LNCAP (cell line): Measurements from ENCODE around the gene ZC3H18.

Experiments used
- TF ChIP-seq, protein P1 (sequence below): fragments of 450-650 bp; IDR thresholded peaks from 2 replicates; pipeline ENCODE4 v1.5.1; 2017; ENCODE audit warnings: mild to moderate bottlenecking

Gene ZC3H18

DNA sequence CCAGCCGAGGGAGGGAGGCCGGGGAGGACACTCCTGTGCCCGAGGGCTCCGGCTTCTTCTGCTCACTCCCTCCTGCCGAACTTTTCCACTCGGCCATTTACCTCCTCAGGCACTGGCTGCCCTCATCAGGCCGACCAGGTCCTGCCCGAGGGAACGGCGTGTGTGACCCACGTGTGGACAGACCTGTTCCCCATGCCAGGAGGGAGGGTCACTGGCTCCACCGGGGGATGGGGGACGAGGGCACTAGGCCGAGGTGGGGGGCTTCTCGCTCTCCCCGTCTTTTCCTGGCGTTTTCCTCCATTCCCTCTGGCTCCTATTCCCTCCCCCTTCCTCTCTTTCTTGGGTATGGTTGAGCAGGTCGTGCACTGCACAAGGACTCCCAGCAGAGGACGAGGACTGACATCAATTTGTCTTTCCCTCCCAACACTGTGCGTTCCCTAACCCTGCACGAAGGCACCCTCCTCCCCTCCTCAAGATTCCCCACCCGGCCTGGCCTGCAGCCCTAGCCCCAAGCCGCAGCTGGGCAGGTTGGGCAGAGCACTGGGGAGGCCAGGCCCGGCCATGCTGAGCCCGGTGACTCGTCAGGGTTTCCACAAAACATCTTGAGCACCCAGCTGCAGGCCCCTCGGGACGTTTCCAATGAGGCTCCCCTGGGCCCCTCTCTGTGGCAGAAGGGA is 64.9 kb downstream of the ZC3H18 start:
- TF ChIP-seq, protein P1, sequence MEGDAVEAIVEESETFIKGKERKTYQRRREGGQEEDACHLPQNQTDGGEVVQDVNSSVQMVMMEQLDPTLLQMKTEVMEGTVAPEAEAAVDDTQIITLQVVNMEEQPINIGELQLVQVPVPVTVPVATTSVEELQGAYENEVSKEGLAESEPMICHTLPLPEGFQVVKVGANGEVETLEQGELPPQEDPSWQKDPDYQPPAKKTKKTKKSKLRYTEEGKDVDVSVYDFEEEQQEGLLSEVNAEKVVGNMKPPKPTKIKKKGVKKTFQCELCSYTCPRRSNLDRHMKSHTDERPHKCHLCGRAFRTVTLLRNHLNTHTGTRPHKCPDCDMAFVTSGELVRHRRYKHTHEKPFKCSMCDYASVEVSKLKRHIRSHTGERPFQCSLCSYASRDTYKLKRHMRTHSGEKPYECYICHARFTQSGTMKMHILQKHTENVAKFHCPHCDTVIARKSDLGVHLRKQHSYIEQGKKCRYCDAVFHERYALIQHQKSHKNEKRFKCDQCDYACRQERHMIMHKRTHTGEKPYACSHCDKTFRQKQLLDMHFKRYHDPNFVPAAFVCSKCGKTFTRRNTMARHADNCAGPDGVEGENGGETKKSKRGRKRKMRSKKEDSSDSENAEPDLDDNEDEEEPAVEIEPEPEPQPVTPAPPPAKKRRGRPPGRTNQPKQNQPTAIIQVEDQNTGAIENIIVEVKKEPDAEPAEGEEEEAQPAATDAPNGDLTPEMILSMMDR = no peak

DNA sequence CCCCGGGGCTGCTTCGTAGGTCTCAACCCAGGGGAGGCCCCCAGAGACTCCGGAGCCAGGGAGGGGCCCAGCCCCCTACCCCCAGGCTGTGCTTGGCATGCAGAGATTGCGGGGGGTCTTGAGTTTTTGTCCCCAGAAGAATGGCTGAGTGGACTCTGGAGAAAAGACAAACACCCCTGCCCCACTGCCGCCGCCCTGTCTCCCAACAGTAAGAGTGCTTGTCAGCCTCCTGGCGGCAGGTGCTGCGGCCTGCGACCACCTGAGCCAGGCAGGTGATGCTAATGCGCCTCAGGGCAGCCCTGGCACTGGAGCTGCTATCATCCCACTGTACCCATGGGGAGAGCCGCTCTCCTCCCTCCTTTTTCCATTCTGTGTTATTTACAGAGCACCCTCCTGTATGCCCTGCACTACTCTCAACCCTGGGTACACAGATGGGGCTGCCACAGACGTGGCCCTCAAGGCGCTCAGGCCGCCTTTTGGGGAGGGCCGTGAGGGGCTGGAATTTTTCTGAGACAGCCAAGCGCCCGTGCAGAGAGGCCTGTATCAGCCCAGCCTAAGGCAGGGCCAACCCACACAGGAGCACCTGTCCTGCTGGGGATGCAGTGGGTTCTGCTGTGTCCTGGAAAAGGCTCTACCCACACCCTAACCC is 65.6 kb downstream of the ZC3H18 start:
- TF ChIP-seq, protein P1 = no peak

DNA sequence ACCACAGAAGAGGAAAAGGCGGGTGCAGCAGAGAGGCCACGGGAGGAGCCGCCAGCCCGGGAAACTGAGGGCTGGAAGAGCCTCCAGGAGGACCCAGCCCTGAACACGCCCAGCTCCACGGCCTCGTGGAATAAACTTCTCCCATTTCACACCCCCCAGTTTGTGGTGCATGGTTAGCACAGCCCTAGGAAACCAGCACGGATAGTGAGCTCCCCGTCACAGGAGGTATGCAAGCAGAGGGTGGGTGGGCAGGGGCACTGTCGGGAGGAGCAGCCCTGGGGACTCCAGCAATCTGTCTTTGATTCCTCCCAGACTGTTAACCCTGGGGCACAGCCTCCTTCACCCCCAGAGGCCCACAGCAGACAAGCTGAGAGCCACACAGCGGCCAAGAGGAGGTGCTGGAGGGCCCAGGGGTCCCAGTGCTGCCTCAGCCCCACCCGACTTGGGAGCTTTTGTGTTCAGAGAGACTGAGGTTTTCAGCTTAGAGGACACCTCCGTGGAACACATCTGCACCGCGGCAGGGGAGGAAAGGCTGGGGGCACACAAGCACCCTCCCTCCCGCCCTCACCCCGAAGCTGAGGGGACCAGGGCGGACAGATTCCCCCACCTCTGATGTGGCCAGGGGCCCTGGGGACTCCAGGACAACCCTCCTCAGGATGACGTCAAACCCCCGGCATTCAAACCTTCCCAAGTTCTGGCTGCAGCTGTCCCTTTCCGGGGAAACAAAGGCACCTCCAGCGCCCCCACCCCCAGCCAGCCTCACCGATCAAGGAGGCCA is 66.5 kb downstream of the ZC3H18 start:
- TF ChIP-seq, protein P1 = no peak

DNA sequence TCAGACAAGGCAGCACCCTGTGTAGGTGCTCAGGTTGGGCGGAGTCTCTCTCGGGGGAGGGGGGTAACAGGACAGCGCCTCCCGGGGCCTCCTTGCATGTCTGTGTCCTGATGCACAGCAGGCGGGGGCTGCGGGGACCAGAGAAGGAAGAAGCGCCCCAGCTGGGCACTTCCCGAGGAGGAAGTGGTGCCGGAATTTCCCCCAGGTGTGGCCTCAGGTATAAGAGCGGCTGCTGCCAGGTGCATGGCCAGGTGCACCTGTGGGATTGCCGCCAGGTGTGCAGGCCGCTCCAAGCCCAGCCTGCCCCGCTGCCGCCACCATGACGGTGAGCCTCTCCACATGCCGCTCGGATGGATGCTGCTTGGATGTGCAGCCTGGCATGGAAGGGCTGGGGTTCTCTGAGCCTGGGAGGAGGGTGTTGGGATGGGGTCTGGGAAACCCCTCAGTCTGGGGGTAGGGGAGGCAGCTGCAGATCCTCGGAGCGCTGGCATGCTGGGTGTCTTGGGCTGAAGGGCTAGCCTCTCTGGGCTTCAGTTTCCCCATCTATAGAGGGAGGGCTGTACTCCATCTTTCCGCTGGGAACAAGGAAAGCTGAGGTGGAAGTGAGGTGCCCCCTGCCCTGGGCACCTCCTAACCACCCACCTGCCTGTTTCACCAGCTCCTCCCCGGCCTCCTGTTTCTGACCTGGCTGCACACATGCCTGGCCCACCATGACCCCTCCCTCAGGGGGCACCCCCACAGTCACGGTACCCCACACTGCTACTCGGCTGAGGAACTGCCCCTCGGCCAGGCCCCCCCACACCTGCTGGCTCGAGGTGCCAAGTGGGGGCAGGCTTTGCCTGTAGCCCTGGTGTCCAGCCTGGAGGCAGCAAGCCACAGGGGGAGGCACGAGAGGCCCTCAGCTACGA is 68.4 kb downstream of the ZC3H18 start, which contains the start of gene IL17C:
Gene IL17C (plus strand): TSS at position 250 of the 908 bp plus-strand sequence. CDS start 70 bp downstream, at position 320.
- TF ChIP-seq, protein P1 = no peak

DNA sequence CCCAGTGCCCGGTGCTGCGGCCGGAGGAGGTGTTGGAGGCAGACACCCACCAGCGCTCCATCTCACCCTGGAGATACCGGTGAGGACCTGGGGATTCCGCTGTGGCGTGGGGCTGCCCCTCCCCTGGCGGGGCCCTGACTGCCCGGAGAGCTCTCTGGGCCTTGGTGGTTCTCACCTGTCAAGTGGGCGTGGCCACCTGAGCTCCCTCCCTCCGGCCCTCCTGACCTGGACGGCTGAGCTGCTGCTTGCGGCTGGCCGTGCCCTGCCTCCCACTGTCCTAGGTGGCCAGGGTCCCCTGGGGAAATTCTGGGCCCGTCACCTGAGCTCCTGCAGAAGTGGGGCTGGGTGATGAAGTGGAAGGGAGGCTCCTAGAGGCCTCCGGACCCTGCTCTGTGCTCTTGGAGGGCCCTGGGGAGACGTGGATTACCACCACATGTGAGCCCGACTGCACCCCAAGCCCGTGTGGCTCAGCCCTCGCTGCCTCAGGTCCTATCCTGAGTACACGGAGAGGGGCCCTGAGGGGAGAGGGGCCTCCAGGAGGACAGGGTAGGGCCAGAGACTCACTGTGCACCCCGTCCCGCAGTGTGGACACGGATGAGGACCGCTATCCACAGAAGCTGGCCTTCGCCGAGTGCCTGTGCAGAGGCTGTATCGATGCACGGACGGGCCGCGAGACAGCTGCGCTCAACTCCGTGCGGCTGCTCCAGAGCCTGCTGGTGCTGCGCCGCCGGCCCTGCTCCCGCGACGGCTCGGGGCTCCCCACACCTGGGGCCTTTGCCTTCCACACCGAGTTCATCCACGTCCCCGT is 69.2 kb downstream of the ZC3H18 start:
- TF ChIP-seq, protein P1 = no peak

DNA sequence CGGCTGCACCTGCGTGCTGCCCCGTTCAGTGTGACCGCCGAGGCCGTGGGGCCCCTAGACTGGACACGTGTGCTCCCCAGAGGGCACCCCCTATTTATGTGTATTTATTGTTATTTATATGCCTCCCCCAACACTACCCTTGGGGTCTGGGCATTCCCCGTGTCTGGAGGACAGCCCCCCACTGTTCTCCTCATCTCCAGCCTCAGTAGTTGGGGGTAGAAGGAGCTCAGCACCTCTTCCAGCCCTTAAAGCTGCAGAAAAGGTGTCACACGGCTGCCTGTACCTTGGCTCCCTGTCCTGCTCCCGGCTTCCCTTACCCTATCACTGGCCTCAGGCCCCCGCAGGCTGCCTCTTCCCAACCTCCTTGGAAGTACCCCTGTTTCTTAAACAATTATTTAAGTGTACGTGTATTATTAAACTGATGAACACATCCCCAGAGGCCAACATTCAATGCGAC is 69.9 kb downstream of the ZC3H18 start:
- TF ChIP-seq, protein P1 = no peak
